Measurements from ENCODE around the gene TRIP11.
"Not testable (repeated sequence)": the region's sequence is repeated elsewhere in the genome, so short reads cannot be mapped to it uniquely, and the experiment has no call there.

TRIP11 gene

GRCh38 chr14:92039719-92040430 is at the start of gene TRIP11:
Gene TRIP11 (minus strand): TSS chr14:92040059. CDS start chr14:92039685, 374 bp downstream.
- Histone ChIP-seq H3K4me3 (ENCODE audit: low read length) (peak within 1 kb of the TSS; percentile 48), H3K36me3 (ENCODE audit: control insufficient read depth, insufficient read depth, low read length) (no peaks in the 10 kb centered on the region), H3K9me3 (ENCODE audit: control insufficient read depth, low read length) (no peaks in the 10 kb centered on the region), H3K4me1 (ENCODE audit: control insufficient read depth, insufficient read depth, low read length) (peaks cover 29% of the 10 kb centered on the region), H3K9ac (ENCODE audit: low read length) (peak within 1 kb of the TSS; percentile 88), H3K27me3 (ENCODE audit: control insufficient read depth, insufficient read depth, low read length) (no peaks in the 10 kb centered on the region)

- Histone ChIP-seq H3K4me3 (ENCODE audit: low read length) (no peak overlapping the region), H3K36me3 (ENCODE audit: control insufficient read depth, insufficient read depth, low read length) (no peaks in the 10 kb centered on the region)
Measured at GRCh38 chr14:92088494-92088893, 48.6 kb upstream of the TRIP11 start.

GRCh38 chr14:92074555-92074954 is 34.7 kb upstream of the TRIP11 start:
- H3K27me3 ChIP-seq (ENCODE audit: control insufficient read depth, insufficient read depth, low read length): no peaks in the 10 kb centered on the region
- peaks cover 4% of the 10 kb centered on the region for H3K36me3 ChIP-seq (ENCODE audit: control insufficient read depth, insufficient read depth, low read length)
- H3K4me1 ChIP-seq (ENCODE audit: control insufficient read depth, insufficient read depth, low read length): no peaks in the 10 kb centered on the region

More at GRCh38 chr14:92088494-92088893, 48.6 kb upstream of the TRIP11 start:
- Histone ChIP-seq H3K9me3 (ENCODE audit: control insufficient read depth, low read length) (no peaks in the 10 kb centered on the region), H3K4me1 (ENCODE audit: control insufficient read depth, insufficient read depth, low read length) (no peaks in the 10 kb centered on the region), H3K9ac (ENCODE audit: low read length) (no peak overlapping the region), H3K27me3 (ENCODE audit: control insufficient read depth, insufficient read depth, low read length) (no peaks in the 10 kb centered on the region)

GRCh38 chr14:92058006-92058917 is 18.4 kb upstream of the TRIP11 start:
- H3K9ac ChIP-seq (ENCODE audit: low read length): no peak overlapping the region
- no peak overlapping the region for H3K4me3 ChIP-seq (ENCODE audit: low read length)
- H3K4me1 ChIP-seq (ENCODE audit: control insufficient read depth, insufficient read depth, low read length): no peaks in the 10 kb centered on the region
- no peaks in the 10 kb centered on the region for H3K27me3 ChIP-seq (ENCODE audit: control insufficient read depth, insufficient read depth, low read length)
- no peaks in the 10 kb centered on the region for H3K9me3 ChIP-seq (ENCODE audit: control insufficient read depth, low read length)
- no peaks in the 10 kb centered on the region for H3K36me3 ChIP-seq (ENCODE audit: control insufficient read depth, insufficient read depth, low read length)

More at GRCh38 chr14:92074555-92074954, 34.7 kb upstream of the TRIP11 start:
- no peaks in the 10 kb centered on the region for H3K9me3 ChIP-seq (ENCODE audit: control insufficient read depth, low read length)
- no peak overlapping the region for H3K4me3 ChIP-seq (ENCODE audit: low read length)
- no peak overlapping the region for H3K9ac ChIP-seq (ENCODE audit: low read length)

- no peaks in the 10 kb centered on the region for H3K27me3 ChIP-seq (ENCODE audit: control insufficient read depth, insufficient read depth, low read length)
- no peak overlapping the region for H3K4me3 ChIP-seq (ENCODE audit: low read length)
- no peaks in the 10 kb centered on the region for H3K36me3 ChIP-seq (ENCODE audit: control insufficient read depth, insufficient read depth, low read length)
- H3K9me3 ChIP-seq (ENCODE audit: control insufficient read depth, low read length): no peaks in the 10 kb centered on the region
- no peak overlapping the region for H3K9ac ChIP-seq (ENCODE audit: low read length)
- no peaks in the 10 kb centered on the region for H3K4me1 ChIP-seq (ENCODE audit: control insufficient read depth, insufficient read depth, low read length)
Measured at GRCh38 chr14:92049781-92050180, 9.9 kb upstream of the TRIP11 start.

- not testable (repeated sequence) for H3K4me1 ChIP-seq (ENCODE audit: control insufficient read depth, insufficient read depth, low read length); H3K27me3 ChIP-seq (ENCODE audit: control insufficient read depth, insufficient read depth, low read length); H3K4me3 ChIP-seq (ENCODE audit: low read length); H3K9ac ChIP-seq (ENCODE audit: low read length); H3K36me3 ChIP-seq (ENCODE audit: control insufficient read depth, insufficient read depth, low read length); H3K9me3 ChIP-seq (ENCODE audit: control insufficient read depth, low read length)
Measured at GRCh38 chr14:92049221-92049620, 9.4 kb upstream of the TRIP11 start.

- not testable (repeated sequence) for H3K4me3 ChIP-seq (ENCODE audit: low read length); H3K9me3 ChIP-seq (ENCODE audit: control insufficient read depth, low read length); H3K36me3 ChIP-seq (ENCODE audit: control insufficient read depth, insufficient read depth, low read length)
Measured at GRCh38 chr14:92045904-92046303, 6.0 kb upstream of the TRIP11 start.

GRCh38 chr14:92041766-92042165 is 1.9 kb upstream of the TRIP11 start:
- H3K4me3 ChIP-seq (ENCODE audit: low read length); H3K9me3 ChIP-seq (ENCODE audit: control insufficient read depth, low read length); H3K9ac ChIP-seq (ENCODE audit: low read length); H3K36me3 ChIP-seq (ENCODE audit: control insufficient read depth, insufficient read depth, low read length); H3K27me3 ChIP-seq (ENCODE audit: control insufficient read depth, insufficient read depth, low read length): not testable (repeated sequence)
- peaks cover 14% of the 10 kb centered on the region for H3K4me1 ChIP-seq (ENCODE audit: control insufficient read depth, insufficient read depth, low read length)

More at GRCh38 chr14:92045904-92046303, 6.0 kb upstream of the TRIP11 start:
- H3K27me3 ChIP-seq (ENCODE audit: control insufficient read depth, insufficient read depth, low read length); H3K4me1 ChIP-seq (ENCODE audit: control insufficient read depth, insufficient read depth, low read length); H3K9ac ChIP-seq (ENCODE audit: low read length): not testable (repeated sequence)

GRCh38 chr14:92041203-92041602 is 1.3 kb upstream of the TRIP11 start:
- no peaks in the 10 kb centered on the region for H3K9me3 ChIP-seq (ENCODE audit: control insufficient read depth, low read length)
- H3K4me1 ChIP-seq (ENCODE audit: control insufficient read depth, insufficient read depth, low read length): peaks cover 20% of the 10 kb centered on the region
- H3K36me3 ChIP-seq (ENCODE audit: control insufficient read depth, insufficient read depth, low read length): no peaks in the 10 kb centered on the region
- H3K9ac ChIP-seq (ENCODE audit: low read length): no peak overlapping the region
- no peaks in the 10 kb centered on the region for H3K27me3 ChIP-seq (ENCODE audit: control insufficient read depth, insufficient read depth, low read length)
- H3K4me3 ChIP-seq (ENCODE audit: low read length): peak overlapping the region; percentile 48

- Histone ChIP-seq H3K4me3 (ENCODE audit: low read length) (peak overlapping the region; percentile 48), H3K36me3 (ENCODE audit: control insufficient read depth, insufficient read depth, low read length) (no peaks in the 10 kb centered on the region), H3K27me3 (ENCODE audit: control insufficient read depth, insufficient read depth, low read length) (no peaks in the 10 kb centered on the region), H3K9ac (ENCODE audit: low read length) (peak overlapping the region; percentile 88), H3K4me1 (ENCODE audit: control insufficient read depth, insufficient read depth, low read length) (peaks cover 26% of the 10 kb centered on the region), H3K9me3 (ENCODE audit: control insufficient read depth, low read length) (no peaks in the 10 kb centered on the region)
Measured at GRCh38 chr14:92040431-92041051, 682 bp upstream of the TRIP11 start.

GRCh38 chr14:92039063-92039718 is 668 bp downstream of the TRIP11 start:
- peak overlapping the region; percentile 88 for H3K9ac ChIP-seq (ENCODE audit: low read length)
- H3K9me3 ChIP-seq (ENCODE audit: control insufficient read depth, low read length): no peaks in the 10 kb centered on the region
- H3K4me1 ChIP-seq (ENCODE audit: control insufficient read depth, insufficient read depth, low read length): peaks cover 32% of the 10 kb centered on the region
- H3K4me3 ChIP-seq (ENCODE audit: low read length): peak overlapping the region; percentile 48
- no peaks in the 10 kb centered on the region for H3K36me3 ChIP-seq (ENCODE audit: control insufficient read depth, insufficient read depth, low read length)
- H3K27me3 ChIP-seq (ENCODE audit: control insufficient read depth, insufficient read depth, low read length): no peaks in the 10 kb centered on the region
